HCT116 (cell line): Measurements from ENCODE around the gene FKBP5. TPM values are rescaled to one million over a fixed set of nuclear protein-coding genes. Genes with fewer than 3 reads are reported as not detected.
"Not testable (repeated sequence)": the region's sequence is repeated elsewhere in the genome, so short reads cannot be mapped to it uniquely, and the experiment has no call there.

Source experiments
- ATAC-seq: fragments of 200-7000 bp; cut with Tn5 transposase; 2 replicates; pipeline ENCODE4 v1.9.1; 2020; ENCODE audit warnings: mild to moderate bottlenecking, moderate library complexity
- BruUV-seq: library from RNA; stranded (reverse); fragments of 400-500 nt; replicated peaks from 2 replicates; lab custom pipeline; 2021; lab: Mats Ljungman, UMichigan
- CTCF ChIA-PET: fragments of 300-600 bp; sonication (Branson Sonifier 250); formaldehyde crosslinking; loops from one replicate; lab custom pipeline; 2021; ENCODE audit warnings: antibody characterized with exemption; lab: Charles Lee
- POLR2A ChIA-PET: fragments of 300-600, 350-600 bp; sonication (Branson Sonifier 250); formaldehyde crosslinking; loops from one replicate; lab custom pipeline; 2021; ENCODE audit warnings: antibody characterized with exemption; lab: Charles Lee
- RAD21 ChIA-PET, 2 experiments: fragments of 300-600 bp; sonication (Branson Sonifier 250); formaldehyde crosslinking; loops; one replicate each; lab custom pipeline; 2023; ENCODE audit warnings: low total read pairs in 2 of 2; ENCODE audit not compliant: uncharacterized antibody in 2 of 2, unreplicated experiment in 2 of 2, low non-redundant PET in 1 of 2; lab: Charles Lee
- DNase-seq: peaks from one replicate; pipeline ENCODE4 v3.0.0-alpha.2; 2010; ENCODE audit warnings: low read depth, low spot score
- H2AFZ ChIP-seq: fragments of 200-600 bp; shearing (Covaris generic), sonication (generic); 2 replicates; pipeline ENCODE4 v1.6.1; 2017; ENCODE audit warnings: low read depth, mixed run types, mixed read lengths, antibody characterized with exemption, low read length; ENCODE audit not compliant: poor library complexity, severe bottlenecking
- H3K27ac ChIP-seq: 2 replicates; pipeline ENCODE4 v1.5.1; 2012; ENCODE audit warnings: low read depth, low read length
- H3K27me3 ChIP-seq: fragments of 200-600 bp; sonication (generic); 2 replicates; pipeline ENCODE4 v1.6.1; 2016; ENCODE audit warnings: mixed run types, low read length, mixed read lengths; ENCODE audit not compliant: insufficient read depth
- H3K36me3 ChIP-seq, 2 experiments: fragments of 200-500 bp in 1 of 2; fragments of 200-600 bp in 1 of 2; sonication (Bioruptor generic) in 1 of 2; sonication (generic) in 1 of 2; 2 replicates each; pipeline versions ENCODE4 v1.5.1 to v1.6.1; 2014 to 2016; ENCODE audit warnings: low read length in 2 of 2, inconsistent platforms in 1 of 2, mixed read lengths in 1 of 2, mixed run types in 1 of 2; ENCODE audit not compliant: insufficient read depth in 2 of 2, control insufficient read depth in 1 of 2
- H3K4me1 ChIP-seq, 2 experiments: fragments of 200-600 bp in 1 of 2; sonication (generic) in 1 of 2; 2 replicates each; pipeline versions ENCODE4 v1.5.1 to v1.6.1; 2012 to 2017; ENCODE audit warnings: low read length in 2 of 2, inconsistent platforms in 1 of 2, mild to moderate bottlenecking in 1 of 2, mixed read lengths in 1 of 2, mixed run types in 1 of 2, moderate library complexity in 1 of 2; ENCODE audit not compliant: insufficient read depth in 2 of 2, control insufficient read depth in 1 of 2
- H3K4me2 ChIP-seq: fragments of 200-600 bp; sonication (generic); 2 replicates; pipeline ENCODE4 v1.6.1; 2017; ENCODE audit warnings: mixed run types, low read length, mixed read lengths
- H3K4me3 ChIP-seq, 2 experiments: fragments of 200-600 bp in 1 of 2; sonication (generic) in 1 of 2; replicated peaks in 1 of 2; 2 replicates each; pipeline ENCODE4 v1.5.1; 2011 to 2016; ENCODE audit warnings: low read length in 2 of 2, control low read depth in 1 of 2, low read depth in 1 of 2, mild to moderate bottlenecking in 1 of 2, mixed read lengths in 1 of 2, mixed run types in 1 of 2
- H3K79me2 ChIP-seq: fragments of 200-600 bp; sonication (generic); 2 replicates; pipeline ENCODE4 v1.6.1; 2017; ENCODE audit warnings: mild to moderate bottlenecking, mixed run types, low read length, moderate library complexity, mixed read lengths; ENCODE audit not compliant: insufficient read depth
- H3K9ac ChIP-seq: fragments of 200-600 bp; sonication (generic); 2 replicates; pipeline ENCODE4 v1.6.1; 2016; ENCODE audit warnings: low read length, mixed read lengths
- H3K9me2 ChIP-seq: fragments of 200-600 bp; sonication (generic), shearing (Covaris generic); 2 replicates; pipeline ENCODE4 v1.6.1; 2017; ENCODE audit warnings: mixed run types, mild to moderate bottlenecking, moderate library complexity; ENCODE audit not compliant: insufficient read depth
- H3K9me3 ChIP-seq, 2 experiments: fragments of 200-500 bp in 1 of 2; fragments of 200-600 bp in 1 of 2; sonication (Bioruptor generic) in 1 of 2; sonication (generic) in 1 of 2; 2 replicates each; pipeline ENCODE4 v1.6.1; 2014 to 2017; ENCODE audit warnings: low read length in 2 of 2, mixed read lengths in 2 of 2, inconsistent platforms in 1 of 2, low read depth in 1 of 2, mild to moderate bottlenecking in 1 of 2, mixed run types in 1 of 2, moderate library complexity in 1 of 2; ENCODE audit not compliant: control insufficient read depth in 1 of 2, insufficient read depth in 1 of 2
- H4K20me1 ChIP-seq: fragments of 200-600 bp; sonication (generic), shearing (Covaris generic); 2 replicates; pipeline ENCODE4 v1.6.1; 2017; ENCODE audit warnings: mixed run types, mild to moderate bottlenecking, moderate library complexity; ENCODE audit not compliant: insufficient read depth
- CEBPB ChIP-seq: IDR thresholded peaks from 2 replicates; pipeline ENCODE4 v1.6.1; 2012; ENCODE audit warnings: low read depth
- EGR1 ChIP-seq: IDR thresholded peaks from 2 replicates; pipeline ENCODE4 v1.6.1; 2012; ENCODE audit warnings: low read depth
- EZH2 ChIP-seq: fragments of 200-600 bp; sonication (generic); IDR thresholded peaks from 2 replicates; pipeline ENCODE4 v1.6.1; 2017; ENCODE audit warnings: antibody characterized with exemption, mixed run types
- EZH2phosphoT487 ChIP-seq: fragments of 200-600 bp; IDR thresholded peaks from 2 replicates; pipeline ENCODE4 v1.6.1; 2018; ENCODE audit warnings: antibody characterized with exemption, borderline replicate concordance
- FOSL1 ChIP-seq: IDR thresholded peaks from 2 replicates; pipeline ENCODE4 v1.6.1; 2012; ENCODE audit warnings: low read depth
- JUND ChIP-seq: IDR thresholded peaks from 2 replicates; pipeline ENCODE4 v1.6.1; 2012
- POLR2A ChIP-seq: IDR thresholded peaks from 2 replicates; pipeline ENCODE4 v1.7.0; 2011; ENCODE audit warnings: borderline replicate concordance; ENCODE audit not compliant: insufficient read depth, insufficient read length; ENCODE audit errors: extremely low read depth
- POLR2AphosphoS5 ChIP-seq: IDR thresholded peaks from 2 replicates; pipeline ENCODE4 v1.6.1; 2011; ENCODE audit warnings: mild to moderate bottlenecking, low read depth, low read length, moderate library complexity
- RAD21 ChIP-seq: IDR thresholded peaks from 2 replicates; pipeline ENCODE4 v1.6.1; 2012; ENCODE audit warnings: low read depth, mild to moderate bottlenecking
- SIN3A ChIP-seq: IDR thresholded peaks from 2 replicates; pipeline ENCODE4 v1.6.1; 2012; ENCODE audit warnings: low read depth
- SP1 ChIP-seq: IDR thresholded peaks from 2 replicates; pipeline ENCODE4 v1.6.1; 2012; ENCODE audit warnings: low read depth
- SRF ChIP-seq: IDR thresholded peaks from 2 replicates; pipeline ENCODE4 v1.6.1; 2012; ENCODE audit warnings: low read depth
- TCF7L2 ChIP-seq: IDR thresholded peaks from 2 replicates; pipeline ENCODE4 v1.7.0; 2011; ENCODE audit warnings: borderline replicate concordance, inconsistent platforms; ENCODE audit not compliant: insufficient read depth, insufficient read length; ENCODE audit errors: extremely low read depth
- ZFX ChIP-seq: fragments of 450-650 bp; IDR thresholded peaks from 2 replicates; pipeline ENCODE4 v1.6.1; 2017
- ZNF274 ChIP-seq: fragments of 200-500 bp; sonication (Bioruptor generic); IDR thresholded peaks from 2 replicates; pipeline ENCODE4 v1.6.1; 2014; ENCODE audit warnings: mild to moderate bottlenecking, low read depth, low read length, inconsistent platforms
- intact Hi-C: fragments of 100-400 bp; cut with micrococcal nuclease; formaldehyde crosslinking; loops from 2 replicates; pipeline ENCODE4 v1.10.0; 2022
- total RNA-seq: library from RNA; stranded (reverse); gene quantifications from one replicate; pipeline ENCODE4 v1.2.1, GENCODE V29; 2021; ENCODE audit not compliant: unreplicated experiment
- TF ChIP-seq, protein P1 (sequence below): IDR thresholded peaks from 2 replicates; pipeline ENCODE4 v1.6.1; 2011; ENCODE audit warnings: mild to moderate bottlenecking, low read length, moderate library complexity; ENCODE audit not compliant: insufficient replicate concordance; ENCODE audit errors: extremely low read depth
- TF ChIP-seq, protein P2 (sequence below), 3 experiments: fragments of 200-600 bp in 1 of 3; sonication (generic) in 1 of 3; IDR thresholded peaks in 2 of 3; conservative IDR thresholded peaks in 1 of 3; 2 replicates each; pipeline ENCODE4 v1.5.1; 2012 to 2017; ENCODE audit warnings: low read depth in 2 of 3, low read length in 2 of 3, antibody characterized with exemption in 1 of 3, borderline replicate concordance in 1 of 3, control low read depth in 1 of 3, mild to moderate bottlenecking in 1 of 3, mixed read lengths in 1 of 3, mixed run types in 1 of 3, moderate library complexity in 1 of 3; ENCODE audit not compliant: insufficient read depth in 1 of 3
- TF ChIP-seq, protein P3 (sequence below): IDR thresholded peaks from 2 replicates; pipeline ENCODE4 v1.6.1; 2012
- TF ChIP-seq, protein P4 (sequence below): IDR thresholded peaks from 2 replicates; pipeline ENCODE4 v1.6.1; 2012

The FKBP5 gene
- total RNA-seq, 1 experiment from 2014 or later = 50.3 TPM

DNA sequence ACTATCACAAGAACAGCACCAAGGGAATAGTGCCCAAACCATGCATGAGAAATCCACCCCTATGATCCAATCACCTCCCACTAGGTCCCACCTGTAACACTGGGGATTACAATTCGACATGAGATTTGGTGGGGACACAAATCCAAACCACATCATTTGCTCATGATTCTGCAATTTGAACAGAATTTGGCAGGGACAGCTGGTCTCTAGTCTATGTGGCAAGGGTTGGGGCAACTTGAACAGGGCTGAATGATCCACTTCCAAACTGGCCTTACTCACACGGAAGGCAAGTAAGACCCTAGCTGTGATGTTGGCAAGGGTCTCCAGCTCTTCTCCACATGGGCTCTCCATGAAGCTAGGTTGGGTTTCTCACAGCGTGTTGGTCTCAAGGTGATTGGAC is 10.1 kb upstream of the FKBP5 start:
- POLR2A ChIA-PET = no interaction called here
- TF ChIP-seq EZH2 (no peak), EGR1 (no peak), POLR2A (no peak), SP1 (no peak), ZFX (no peak), ZNF274 (no peak), POLR2AphosphoS5 (no peak), JUND (no peak), FOSL1 (no peak), SRF (no peak), CEBPB (no peak), RAD21 (no peak), EZH2phosphoT487 (no peak), SIN3A (no peak), TCF7L2 (no peak)
- TF ChIP-seq, protein P1, sequence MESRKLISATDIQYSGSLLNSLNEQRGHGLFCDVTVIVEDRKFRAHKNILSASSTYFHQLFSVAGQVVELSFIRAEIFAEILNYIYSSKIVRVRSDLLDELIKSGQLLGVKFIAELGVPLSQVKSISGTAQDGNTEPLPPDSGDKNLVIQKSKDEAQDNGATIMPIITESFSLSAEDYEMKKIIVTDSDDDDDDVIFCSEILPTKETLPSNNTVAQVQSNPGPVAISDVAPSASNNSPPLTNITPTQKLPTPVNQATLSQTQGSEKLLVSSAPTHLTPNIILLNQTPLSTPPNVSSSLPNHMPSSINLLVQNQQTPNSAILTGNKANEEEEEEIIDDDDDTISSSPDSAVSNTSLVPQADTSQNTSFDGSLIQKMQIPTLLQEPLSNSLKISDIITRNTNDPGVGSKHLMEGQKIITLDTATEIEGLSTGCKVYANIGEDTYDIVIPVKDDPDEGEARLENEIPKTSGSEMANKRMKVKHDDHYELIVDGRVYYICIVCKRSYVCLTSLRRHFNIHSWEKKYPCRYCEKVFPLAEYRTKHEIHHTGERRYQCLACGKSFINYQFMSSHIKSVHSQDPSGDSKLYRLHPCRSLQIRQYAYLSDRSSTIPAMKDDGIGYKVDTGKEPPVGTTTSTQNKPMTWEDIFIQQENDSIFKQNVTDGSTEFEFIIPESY = no peak
- TF ChIP-seq, protein P2, sequence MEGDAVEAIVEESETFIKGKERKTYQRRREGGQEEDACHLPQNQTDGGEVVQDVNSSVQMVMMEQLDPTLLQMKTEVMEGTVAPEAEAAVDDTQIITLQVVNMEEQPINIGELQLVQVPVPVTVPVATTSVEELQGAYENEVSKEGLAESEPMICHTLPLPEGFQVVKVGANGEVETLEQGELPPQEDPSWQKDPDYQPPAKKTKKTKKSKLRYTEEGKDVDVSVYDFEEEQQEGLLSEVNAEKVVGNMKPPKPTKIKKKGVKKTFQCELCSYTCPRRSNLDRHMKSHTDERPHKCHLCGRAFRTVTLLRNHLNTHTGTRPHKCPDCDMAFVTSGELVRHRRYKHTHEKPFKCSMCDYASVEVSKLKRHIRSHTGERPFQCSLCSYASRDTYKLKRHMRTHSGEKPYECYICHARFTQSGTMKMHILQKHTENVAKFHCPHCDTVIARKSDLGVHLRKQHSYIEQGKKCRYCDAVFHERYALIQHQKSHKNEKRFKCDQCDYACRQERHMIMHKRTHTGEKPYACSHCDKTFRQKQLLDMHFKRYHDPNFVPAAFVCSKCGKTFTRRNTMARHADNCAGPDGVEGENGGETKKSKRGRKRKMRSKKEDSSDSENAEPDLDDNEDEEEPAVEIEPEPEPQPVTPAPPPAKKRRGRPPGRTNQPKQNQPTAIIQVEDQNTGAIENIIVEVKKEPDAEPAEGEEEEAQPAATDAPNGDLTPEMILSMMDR (IDR thresholded peaks at IDR 0.05 in 2 of 3, conservative IDR thresholded peaks at IDR 0.05 in 1 of 3; ENCODE audit: borderline replicate concordance in 1 of 3, insufficient read depth in 1 of 3, low read depth in 2 of 3, low read length in 2 of 3) = no peak
- TF ChIP-seq, protein P3, sequence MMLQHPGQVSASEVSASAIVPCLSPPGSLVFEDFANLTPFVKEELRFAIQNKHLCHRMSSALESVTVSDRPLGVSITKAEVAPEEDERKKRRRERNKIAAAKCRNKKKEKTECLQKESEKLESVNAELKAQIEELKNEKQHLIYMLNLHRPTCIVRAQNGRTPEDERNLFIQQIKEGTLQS = no peak
- TF ChIP-seq, protein P4, sequence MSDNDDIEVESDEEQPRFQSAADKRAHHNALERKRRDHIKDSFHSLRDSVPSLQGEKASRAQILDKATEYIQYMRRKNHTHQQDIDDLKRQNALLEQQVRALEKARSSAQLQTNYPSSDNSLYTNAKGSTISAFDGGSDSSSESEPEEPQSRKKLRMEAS = no peak

DNA sequence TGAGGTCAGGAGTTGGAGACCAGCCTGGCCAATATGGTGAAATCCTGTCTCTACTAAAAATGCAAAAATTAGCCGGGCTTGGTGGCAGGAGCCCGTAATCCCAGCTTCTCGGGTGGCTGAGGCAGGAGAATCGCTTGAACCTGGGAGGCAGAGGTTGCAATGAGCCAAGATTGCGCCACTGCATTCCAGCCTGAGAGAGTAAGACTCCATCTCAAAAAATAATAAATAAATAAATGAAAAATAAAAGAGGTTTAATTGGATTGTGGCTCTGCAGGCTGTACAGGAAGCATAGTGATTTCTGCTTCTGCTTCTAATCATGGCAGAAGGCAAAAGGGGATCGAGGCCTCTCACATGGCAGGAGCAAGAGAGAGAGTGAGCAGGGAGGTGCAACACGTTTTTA is 9.7 kb upstream of the FKBP5 start:
- not testable (repeated sequence) for DNase-seq

More for the DNA sequence above, 10.1 kb upstream of the FKBP5 start:
- BruUV-seq = no TSS peak
- Histone ChIP-seq H3K4me2 (no peak overlapping the region), H4K20me1 (no peaks in the 10 kb centered on the region), H3K27me3 (no peaks in the 10 kb centered on the region), H3K9me2 (no peaks in the 10 kb centered on the region), H3K36me3 (no peaks in the 10 kb centered on the region), H3K4me3 (no peak overlapping the region), H3K4me1 (no peaks in the 10 kb centered on the region), H3K9ac (no peak overlapping the region), H3K9me3 (peaks cover 0 to 3% of the 10 kb centered on the region in 2 experiments; a peak in 2 of 4 replicates), H3K27ac (no peak overlapping the region), H2AFZ (no peak overlapping the region), H3K79me2 (no peaks in the 10 kb centered on the region)
- ChIA-PET CTCF (no interaction called here), RAD21 (no interaction called here)
- ATAC-seq (no peak), DNase-seq (no peak)
- intact Hi-C loops = no loop called here

More for the DNA sequence above, 9.7 kb upstream of the FKBP5 start:
- POLR2A ChIA-PET, intact Hi-C loops, H3K9me3 ChIP-seq, H3K36me3 ChIP-seq, BruUV-seq, H3K9me2 ChIP-seq, RAD21 ChIA-PET, H3K4me1 ChIP-seq, ATAC-seq, H3K27me3 ChIP-seq, H3K4me3 ChIP-seq, H3K9ac ChIP-seq, H4K20me1 ChIP-seq, H3K27ac ChIP-seq, H3K4me2 ChIP-seq, CTCF ChIA-PET, H2AFZ ChIP-seq, H3K79me2 ChIP-seq: not testable (repeated sequence)
